H9 (cell line): ENCODE results near the gene TSC22D3. TPM values are rescaled to one million over a fixed set of nuclear protein-coding genes. Genes with fewer than 3 reads are reported as not detected.

Source experiments
- DNase-seq: peaks from one replicate; pipeline ENCODE4 v3.0.0-alpha.2; 2017
- H2AFZ ChIP-seq: one replicate; pipeline ENCODE4 v1.6.1; 2013; ENCODE audit warnings: mild to moderate bottlenecking, low read length, control low read depth, moderate library complexity
- H2AK5ac ChIP-seq: 2 replicates; pipeline ENCODE4 v1.6.1; 2013; ENCODE audit warnings: low read length, control low read depth, mixed read lengths; ENCODE audit not compliant: insufficient read length
- H2BK120ac ChIP-seq: one replicate; pipeline ENCODE4 v1.6.1; 2013; ENCODE audit warnings: low read depth, mild to moderate bottlenecking, low read length, control low read depth, inconsistent platforms; ENCODE audit not compliant: poor library complexity, severe bottlenecking
- H2BK12ac ChIP-seq: 2 replicates; pipeline ENCODE4 v1.6.1; 2013; ENCODE audit warnings: low read length, control low read depth, mixed read lengths, low read depth; ENCODE audit not compliant: insufficient read length
- H2BK15ac ChIP-seq: 2 replicates; pipeline ENCODE4 v1.6.1; 2013; ENCODE audit warnings: low read depth, low read length, control low read depth
- H2BK20ac ChIP-seq: one replicate; pipeline ENCODE4 v1.6.1; 2013; ENCODE audit warnings: low read depth, mild to moderate bottlenecking, low read length, control low read depth, inconsistent platforms; ENCODE audit not compliant: poor library complexity, severe bottlenecking
- H2BK5ac ChIP-seq: 2 replicates; pipeline ENCODE4 v1.6.1; 2013; ENCODE audit warnings: low read length, control low read depth, mixed read lengths; ENCODE audit not compliant: insufficient read length
- H3K14ac ChIP-seq: 2 replicates; pipeline ENCODE4 v1.6.1; 2013; ENCODE audit warnings: low read length, control low read depth; ENCODE audit not compliant: insufficient read depth
- H3K18ac ChIP-seq: 2 replicates; pipeline ENCODE4 v1.6.1; 2013; ENCODE audit warnings: low read depth, mild to moderate bottlenecking, mixed read lengths, low read length, control low read depth; ENCODE audit not compliant: insufficient read length
- H3K23ac ChIP-seq: 2 replicates; pipeline ENCODE4 v1.6.1; 2013; ENCODE audit warnings: low read length, control low read depth, mixed read lengths, low read depth; ENCODE audit not compliant: insufficient read length
- H3K23me2 ChIP-seq: 2 replicates; pipeline ENCODE4 v1.6.1; 2013; ENCODE audit warnings: low read depth, mild to moderate bottlenecking, mixed read lengths, low read length, control low read depth; ENCODE audit not compliant: insufficient read length, poor library complexity, severe bottlenecking
- H3K27ac ChIP-seq: 2 replicates; pipeline ENCODE4 v1.5.1; 2013; ENCODE audit warnings: low read length, control low read depth, mixed read lengths, low read depth; ENCODE audit not compliant: insufficient read length
- H3K27me3 ChIP-seq: 2 replicates; pipeline ENCODE4 v1.6.1; 2013; ENCODE audit warnings: low read length, control low read depth, inconsistent platforms; ENCODE audit not compliant: insufficient read depth
- H3K4ac ChIP-seq: 2 replicates; pipeline ENCODE4 v1.6.1; 2013; ENCODE audit warnings: low read depth, mild to moderate bottlenecking, control low read depth, inconsistent platforms, low read length, moderate library complexity
- H3K4me1 ChIP-seq: 2 replicates; pipeline ENCODE4 v1.6.1; 2013; ENCODE audit warnings: low read length, control low read depth, inconsistent platforms; ENCODE audit not compliant: insufficient read depth
- H3K4me2 ChIP-seq: 2 replicates; pipeline ENCODE4 v1.6.1; 2013; ENCODE audit warnings: low read length, control low read depth, mixed read lengths; ENCODE audit not compliant: insufficient read length, insufficient read depth
- H3K56ac ChIP-seq: 2 replicates; pipeline ENCODE4 v1.6.1; 2013; ENCODE audit warnings: low read depth, mild to moderate bottlenecking, mixed read lengths, low read length, control low read depth; ENCODE audit not compliant: insufficient read length
- H3K79me1 ChIP-seq: 2 replicates; pipeline ENCODE4 v1.6.1; 2013; ENCODE audit warnings: low read depth, mild to moderate bottlenecking, moderate library complexity, low read length, control low read depth, inconsistent platforms; ENCODE audit not compliant: insufficient read depth, poor library complexity, severe bottlenecking
- H3K79me2 ChIP-seq: 2 replicates; pipeline ENCODE4 v1.6.1; 2013; ENCODE audit warnings: low read length, control low read depth, inconsistent platforms; ENCODE audit not compliant: insufficient read depth
- H3K9ac ChIP-seq: 2 replicates; pipeline ENCODE4 v1.6.1; 2013; ENCODE audit warnings: low read length, control low read depth, mixed read lengths; ENCODE audit not compliant: insufficient read length; ENCODE audit errors: extremely low read depth
- H3K9me3 ChIP-seq: one replicate; pipeline ENCODE4 v1.6.1; 2013; ENCODE audit warnings: low read depth, low read length, inconsistent platforms; ENCODE audit not compliant: control insufficient read depth
- H3T11ph ChIP-seq: one replicate; pipeline ENCODE4 v1.6.1; 2013; ENCODE audit warnings: mild to moderate bottlenecking, low read length, control low read depth, inconsistent platforms
- H4K20me1 ChIP-seq: one replicate; pipeline ENCODE4 v1.6.1; 2013; ENCODE audit not compliant: control insufficient read depth, insufficient read length, insufficient read depth
- H4K5ac ChIP-seq: 2 replicates; pipeline ENCODE4 v1.6.1; 2013; ENCODE audit warnings: low read depth, mild to moderate bottlenecking, mixed read lengths, low read length, control low read depth; ENCODE audit not compliant: insufficient read length
- H4K8ac ChIP-seq: replicated peaks from 2 replicates; pipeline ENCODE4 v1.6.1; 2013; ENCODE audit warnings: low read length, control low read depth, mixed read lengths, low read depth; ENCODE audit not compliant: insufficient read length
- H4K91ac ChIP-seq: 2 replicates; pipeline ENCODE4 v1.6.1; 2013; ENCODE audit warnings: low read depth, mild to moderate bottlenecking, moderate library complexity, mixed read lengths, low read length, control low read depth; ENCODE audit not compliant: insufficient read length
- H3K27ac Mint-ChIP-seq, 3 experiments: 2 replicates in 2 of 3; 3 replicates in 1 of 3; pipeline ENCODE4 v1.8.0; 2020 to 2021; ENCODE audit warnings: mixed read lengths in 3 of 3, mild to moderate bottlenecking in 1 of 3, moderate library complexity in 1 of 3
- H3K27me3 Mint-ChIP-seq: 2 replicates; pipeline ENCODE4 v1.8.0; 2021; ENCODE audit warnings: low read depth, mild to moderate bottlenecking, moderate library complexity, mixed read lengths
- H3K36me3 Mint-ChIP-seq, 3 experiments: 2 replicates in 2 of 3; 3 replicates in 1 of 3; pipeline ENCODE4 v1.8.0; 2020 to 2021; ENCODE audit warnings: low read depth in 3 of 3, mixed read lengths in 3 of 3; ENCODE audit not compliant: insufficient read depth in 1 of 3
- H3K4me1 Mint-ChIP-seq, 2 experiments: 2 replicates each; pipeline ENCODE4 v1.8.0; 2020; ENCODE audit warnings: mixed read lengths in 2 of 2
- H3K4me3 Mint-ChIP-seq, 2 experiments: 2 replicates in 1 of 2; 3 replicates in 1 of 2; pipeline ENCODE4 v1.8.0; 2020 to 2021; ENCODE audit warnings: mild to moderate bottlenecking in 2 of 2, mixed read lengths in 2 of 2, moderate library complexity in 1 of 2
- H3K9me3 Mint-ChIP-seq, 2 experiments: 2 replicates in 1 of 2; 3 replicates in 1 of 2; pipeline ENCODE4 v1.8.0; 2020; ENCODE audit warnings: mild to moderate bottlenecking in 2 of 2, mixed read lengths in 2 of 2, moderate library complexity in 1 of 2
- WGBS: extraction: QIAGEN DNeasy Blood & Tissue Kit; methylation state at CpG from one replicate; pipeline ENCODE4 v1.1.7; 2013; ENCODE audit warnings: missing lambda C conversion rate, low lambda C conversion rate, mixed read lengths; ENCODE audit not compliant: insufficient read length; ENCODE audit errors: extremely low coverage; 5-methylcytosine and 5-hydroxymethylcytosine counted together
- total RNA-seq: library from RNA; stranded (reverse); gene quantifications from 2 replicates; pipeline ENCODE4 v1.2.1, GENCODE V29; 2021
- TF ChIP-seq, protein P1 (sequence below): fragments of 200-600 bp; sonication (generic); conservative IDR thresholded peaks from 3 replicates; pipeline ENCODE4 v1.8.0; 2021; ENCODE audit warnings: antibody characterized with exemption, mild to moderate bottlenecking

TSC22D3 gene
- total RNA-seq, 1 experiment from 2014 or later = 10.5 TPM

- no peak overlapping the region for H2BK120ac ChIP-seq
- H3K9ac ChIP-seq = no peak overlapping the region
- no peak overlapping the region for H3K4me3 Mint-ChIP-seq
Observed at GRCh38 chrX:107673431-107673830, 102.2 kb downstream of the TSC22D3 start.

More at GRCh38 chrX:107673431-107673830, 102.2 kb downstream of the TSC22D3 start:
- no peaks in the 10 kb centered on the region for H3K36me3 Mint-ChIP-seq
- Histone ChIP-seq H3K4ac (no peak overlapping the region), H3K9me3 (no peaks in the 10 kb centered on the region), H2BK5ac (no peak overlapping the region), H3K79me1 (no peaks in the 10 kb centered on the region), H3K27ac (no peak overlapping the region), H4K5ac (no peak overlapping the region), H3K14ac (no peak overlapping the region), H3K4me1 (no peaks in the 10 kb centered on the region; the same call in 1 of the 2 replicates), H4K91ac (no peak overlapping the region), H3K18ac (no peak overlapping the region), H3K56ac (no peak overlapping the region), H3K4me2 (no peak overlapping the region), H4K20me1 (no peaks in the 10 kb centered on the region), H2AFZ (no peak overlapping the region), H3K27me3 (no peaks in the 10 kb centered on the region; the same call in 1 of the 2 replicates), H3K23me2 (no peaks in the 10 kb centered on the region), H4K8ac (no peak overlapping the region), H3K79me2 (no peaks in the 10 kb centered on the region), H2BK12ac (no peak overlapping the region), H2BK20ac (no peak overlapping the region), H3T11ph (no peak overlapping the region), H3K23ac (no peak overlapping the region), H2BK15ac (no peak overlapping the region), H2AK5ac (no peak overlapping the region)
- peaks cover 6% of the 10 kb centered on the region for H3K27me3 Mint-ChIP-seq
- TF ChIP-seq, protein P1, sequence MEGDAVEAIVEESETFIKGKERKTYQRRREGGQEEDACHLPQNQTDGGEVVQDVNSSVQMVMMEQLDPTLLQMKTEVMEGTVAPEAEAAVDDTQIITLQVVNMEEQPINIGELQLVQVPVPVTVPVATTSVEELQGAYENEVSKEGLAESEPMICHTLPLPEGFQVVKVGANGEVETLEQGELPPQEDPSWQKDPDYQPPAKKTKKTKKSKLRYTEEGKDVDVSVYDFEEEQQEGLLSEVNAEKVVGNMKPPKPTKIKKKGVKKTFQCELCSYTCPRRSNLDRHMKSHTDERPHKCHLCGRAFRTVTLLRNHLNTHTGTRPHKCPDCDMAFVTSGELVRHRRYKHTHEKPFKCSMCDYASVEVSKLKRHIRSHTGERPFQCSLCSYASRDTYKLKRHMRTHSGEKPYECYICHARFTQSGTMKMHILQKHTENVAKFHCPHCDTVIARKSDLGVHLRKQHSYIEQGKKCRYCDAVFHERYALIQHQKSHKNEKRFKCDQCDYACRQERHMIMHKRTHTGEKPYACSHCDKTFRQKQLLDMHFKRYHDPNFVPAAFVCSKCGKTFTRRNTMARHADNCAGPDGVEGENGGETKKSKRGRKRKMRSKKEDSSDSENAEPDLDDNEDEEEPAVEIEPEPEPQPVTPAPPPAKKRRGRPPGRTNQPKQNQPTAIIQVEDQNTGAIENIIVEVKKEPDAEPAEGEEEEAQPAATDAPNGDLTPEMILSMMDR = no peak
- peaks cover 2 to 47% of the 10 kb centered on the region in 2 experiments; a peak in 3 of 4 replicates for H3K4me1 Mint-ChIP-seq
- H3K9me3 Mint-ChIP-seq = peaks cover 0 to 68% of the 10 kb centered on the region in 2 experiments; a peak in 2 of 5 replicates
- peak overlapping the region in 1 of 3 experiments; percentile 77; a peak in 1 of 7 replicates for H3K27ac Mint-ChIP-seq
- DNase-seq = no peak
- WGBS = no CpG with 5 or more reads among the region's 6 CpGs
